Stimulated activated CD4-positive, alpha-beta T cell treated with anti-CD3 and anti-CD28 coated beads, Interleukin-4, amount 100 ng/mL, for 48 hours (primary cell): ENCODE results near the gene LKAAEAR1.
"Not testable (repeated sequence)": the region's sequence is repeated elsewhere in the genome, so short reads cannot be mapped to it uniquely, and the experiment has no call there.

Experiments used
- DNase-seq, 2 donors: peaks; one replicate each; pipeline ENCODE4 v3.0.0-alpha.2; 2020; ENCODE audit warnings: low read depth in 2 of 2

The LKAAEAR1 gene

DNA sequence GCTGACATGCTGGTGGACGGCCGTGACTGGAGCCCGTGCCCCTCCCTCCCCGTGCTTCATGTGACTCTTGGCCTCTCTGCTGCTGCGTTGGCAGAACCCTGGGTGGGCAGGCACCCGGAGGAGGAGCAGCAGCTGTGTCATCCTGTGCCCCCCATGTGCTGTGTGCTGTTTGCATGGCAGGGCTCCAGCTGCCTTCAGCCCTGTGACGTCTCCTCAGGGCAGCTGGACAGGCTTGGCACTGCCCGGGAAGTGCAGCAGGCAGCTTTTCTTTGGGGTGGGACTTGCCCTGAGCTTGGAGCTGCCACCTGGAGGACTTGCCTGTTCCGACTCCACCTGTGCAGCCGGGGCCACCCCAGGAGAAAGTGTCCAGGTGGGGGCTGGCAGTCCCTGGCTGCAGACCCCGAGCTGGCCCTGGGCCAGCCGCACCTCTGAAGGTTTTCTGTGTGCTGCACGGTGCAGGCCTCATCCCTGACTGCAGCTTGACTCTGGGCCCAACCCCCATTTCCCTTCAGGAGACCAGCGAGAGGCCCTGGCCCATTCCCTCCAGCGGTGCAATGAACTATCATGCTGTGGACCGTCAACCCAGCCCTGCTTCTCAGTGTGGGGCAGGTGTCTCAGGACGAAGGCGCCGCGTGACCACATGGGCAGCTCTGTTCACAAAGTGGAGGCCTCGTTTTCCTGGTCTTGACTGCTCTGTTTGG, 15.0 kb upstream of the LKAAEAR1 start:
- DNase-seq: no peak

DNA sequence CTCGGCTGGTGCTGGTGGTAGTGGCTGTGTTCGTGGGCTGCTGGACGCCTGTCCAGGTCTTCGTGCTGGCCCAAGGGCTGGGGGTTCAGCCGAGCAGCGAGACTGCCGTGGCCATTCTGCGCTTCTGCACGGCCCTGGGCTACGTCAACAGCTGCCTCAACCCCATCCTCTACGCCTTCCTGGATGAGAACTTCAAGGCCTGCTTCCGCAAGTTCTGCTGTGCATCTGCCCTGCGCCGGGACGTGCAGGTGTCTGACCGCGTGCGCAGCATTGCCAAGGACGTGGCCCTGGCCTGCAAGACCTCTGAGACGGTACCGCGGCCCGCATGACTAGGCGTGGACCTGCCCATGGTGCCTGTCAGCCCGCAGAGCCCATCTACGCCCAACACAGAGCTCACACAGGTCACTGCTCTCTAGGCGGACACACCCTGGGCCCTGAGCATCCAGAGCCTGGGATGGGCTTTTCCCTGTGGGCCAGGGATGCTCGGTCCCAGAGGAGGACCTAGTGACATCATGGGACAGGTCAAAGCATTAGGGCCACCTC, 14.3 kb upstream of the LKAAEAR1 start:
- no peak for DNase-seq

DNA sequence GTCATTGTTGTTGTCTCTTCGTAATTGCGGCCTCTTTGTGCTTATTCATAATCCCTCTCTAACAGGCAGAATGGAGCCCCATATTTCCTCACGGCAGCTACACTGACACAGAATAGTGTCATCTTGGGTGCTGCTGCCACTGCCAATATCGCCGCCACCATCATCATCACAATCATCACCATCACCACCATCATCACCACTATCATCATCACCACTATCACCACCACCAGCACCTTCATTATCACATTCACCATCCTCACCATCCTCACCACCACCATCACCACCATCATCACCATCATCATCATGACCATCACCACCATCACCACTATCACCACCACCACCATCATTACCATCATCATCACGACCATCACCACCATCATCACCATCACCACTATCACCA, 12.3 kb upstream of the LKAAEAR1 start:
- DNase-seq: no peak

DNA sequence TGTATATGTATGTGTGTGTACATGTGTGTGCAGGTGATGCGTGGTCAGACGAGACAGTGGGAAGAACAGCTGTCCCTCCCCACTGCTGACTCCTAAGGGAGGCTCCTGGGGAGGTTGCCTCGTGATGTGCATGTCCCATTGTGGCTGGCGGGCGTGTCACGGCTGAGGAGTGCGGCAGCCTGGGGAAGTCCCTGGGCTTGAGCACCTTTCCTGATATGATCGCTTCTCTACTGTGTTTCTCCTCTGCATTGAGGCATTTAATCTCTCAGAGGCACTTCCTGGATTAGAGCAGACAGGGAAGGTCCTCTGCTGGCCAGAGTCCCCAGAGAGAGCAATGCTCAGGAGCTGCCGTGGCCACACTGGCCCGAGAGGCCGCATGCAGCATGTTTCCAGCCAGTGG, 11.7 kb upstream of the LKAAEAR1 start:
- no peak for DNase-seq

DNA sequence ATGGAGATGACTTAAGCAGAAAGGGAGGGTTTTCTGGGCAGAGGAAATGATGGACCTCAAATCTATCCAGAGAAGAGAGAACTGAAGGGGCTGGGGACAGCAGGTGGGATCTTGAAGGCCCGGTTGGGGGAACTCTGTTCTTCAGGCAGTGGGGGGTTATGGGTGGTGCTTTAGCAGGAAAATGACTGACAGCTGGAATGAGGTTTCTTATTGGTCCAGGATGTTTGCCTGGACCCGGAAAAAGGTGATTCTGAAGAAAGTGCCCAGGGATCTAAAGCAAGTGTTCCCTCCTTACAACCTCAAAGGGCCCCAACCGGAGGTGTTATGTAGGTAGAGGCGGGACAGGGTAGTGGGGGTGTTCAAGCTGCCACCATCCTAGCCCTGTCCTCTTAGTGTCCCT, 11.3 kb upstream of the LKAAEAR1 start:
- DNase-seq: no peak

DNA sequence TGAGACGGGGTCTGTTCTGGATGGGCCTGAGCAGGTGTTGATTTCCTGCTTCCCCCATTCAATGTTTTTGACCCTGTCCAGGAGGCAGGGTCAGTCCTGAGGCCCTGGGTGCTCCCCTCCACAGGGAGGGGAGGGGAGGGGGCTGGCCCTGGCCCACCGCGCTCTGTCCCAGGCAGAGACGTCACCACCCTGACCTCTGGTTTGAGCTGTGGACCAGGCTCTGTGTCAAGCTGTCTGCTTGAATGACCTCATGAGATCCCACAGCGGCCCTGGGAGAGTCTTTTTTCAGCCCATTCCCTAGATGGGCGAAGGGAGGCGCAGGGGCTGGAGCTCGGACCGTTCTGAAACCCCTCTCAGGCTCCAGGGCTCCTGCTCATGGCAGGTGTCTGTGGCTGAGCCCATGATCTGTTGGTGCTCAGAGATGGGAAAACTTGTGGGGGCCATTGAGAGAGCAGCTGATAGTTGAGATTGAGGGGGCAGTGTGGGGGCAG, 8.9 kb upstream of the LKAAEAR1 start:
- no peak for DNase-seq

DNA sequence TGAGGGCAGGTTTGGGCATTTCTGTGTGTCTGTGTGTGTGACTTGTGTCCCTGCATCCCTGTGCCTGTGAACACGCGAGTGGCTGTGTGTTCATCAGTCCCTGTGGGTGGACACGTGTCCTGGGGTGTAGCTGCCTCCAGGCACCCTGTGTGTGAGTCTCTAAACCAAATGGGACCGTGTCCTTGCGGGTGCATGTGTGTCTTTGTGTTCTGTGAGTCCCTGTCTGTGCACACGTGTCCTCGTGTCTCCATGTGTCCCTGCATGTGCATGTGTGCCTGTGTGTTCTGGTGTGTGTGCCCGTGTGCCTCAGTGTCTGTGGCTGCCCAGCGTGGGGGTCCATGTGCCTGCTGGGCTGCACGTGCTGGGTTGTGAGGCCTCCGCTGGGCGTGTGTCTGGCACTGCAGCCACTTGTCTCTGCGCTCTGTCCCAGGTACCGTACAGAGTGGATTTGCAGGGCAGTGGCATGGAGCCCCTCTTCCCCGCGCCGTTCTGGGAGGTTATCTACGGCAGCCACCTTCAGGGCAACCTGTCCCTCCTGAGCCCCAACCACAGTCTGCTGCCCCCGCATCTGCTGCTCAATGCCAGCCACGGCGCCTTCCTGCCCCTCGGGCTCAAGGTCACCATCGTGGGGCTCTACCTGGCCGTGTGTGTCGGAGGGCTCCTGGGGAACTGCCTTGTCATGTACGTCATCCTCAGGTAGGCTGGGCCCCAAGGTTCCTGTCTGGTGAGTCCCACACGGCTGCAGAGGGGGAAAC, 8.2 kb upstream of the LKAAEAR1 start:
- no peak for DNase-seq

DNA sequence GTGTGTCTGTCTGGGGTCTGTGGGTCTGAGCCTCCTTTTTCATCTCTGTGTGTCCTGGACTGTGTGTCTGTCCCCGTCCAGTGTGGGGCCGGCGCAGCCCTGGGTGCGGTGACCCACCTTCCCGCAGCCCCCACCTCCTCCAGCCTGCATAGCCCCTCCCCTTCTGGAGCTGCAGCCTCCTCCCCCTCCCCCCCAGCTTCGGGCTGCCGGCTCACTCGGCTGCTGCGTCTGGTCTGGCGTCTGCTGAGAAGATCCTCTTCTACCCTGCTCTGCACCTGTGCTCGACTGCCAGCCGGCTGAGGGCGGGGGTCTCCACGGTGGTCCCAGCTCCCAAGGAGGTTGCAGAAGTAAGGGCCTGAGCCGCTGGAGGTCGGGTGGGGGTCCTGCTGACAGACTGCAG, 7.6 kb upstream of the LKAAEAR1 start:
- DNase-seq: no peak

DNA sequence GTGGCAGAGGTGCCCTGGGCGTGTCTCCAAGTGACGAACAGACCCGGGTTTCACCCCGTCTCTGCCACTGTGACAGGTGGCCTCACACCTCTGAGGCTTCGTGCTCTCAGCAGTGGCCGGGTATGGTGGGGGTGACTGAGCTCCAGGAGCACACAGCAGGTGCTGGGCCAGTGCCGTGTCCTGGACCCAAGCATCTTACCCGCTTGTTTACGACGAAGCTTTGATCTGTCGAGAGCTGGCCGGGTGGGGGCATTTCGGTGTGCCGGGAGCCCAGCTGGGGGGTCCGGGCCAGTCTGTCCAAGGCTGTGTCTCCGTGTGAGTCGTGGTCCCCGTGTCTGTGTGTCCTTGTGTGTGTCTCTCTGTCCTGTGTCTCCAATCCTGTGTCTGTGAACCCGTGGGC, 7.1 kb upstream of the LKAAEAR1 start:
- no peak for DNase-seq

DNA sequence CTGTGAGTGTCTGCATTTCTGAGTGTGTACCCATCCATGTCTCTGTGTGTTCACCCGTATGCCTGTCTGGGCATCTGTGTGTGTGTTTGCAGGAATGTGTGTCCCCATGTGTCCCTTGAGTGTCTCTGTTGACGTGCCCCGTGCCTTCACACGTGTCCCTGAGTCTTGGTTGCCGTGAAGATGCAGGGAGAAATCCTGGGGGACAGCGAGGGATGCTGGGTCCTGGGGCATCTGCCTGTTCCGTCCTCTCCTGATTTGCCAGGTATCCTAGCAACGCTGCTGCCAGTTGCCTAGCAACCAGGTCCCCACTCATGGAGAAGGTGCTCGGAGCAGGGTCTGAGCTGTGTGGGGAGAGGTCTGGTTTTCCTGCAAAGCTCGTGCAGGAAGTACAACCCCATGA, 6.0 kb upstream of the LKAAEAR1 start:
- DNase-seq: no peak

DNA sequence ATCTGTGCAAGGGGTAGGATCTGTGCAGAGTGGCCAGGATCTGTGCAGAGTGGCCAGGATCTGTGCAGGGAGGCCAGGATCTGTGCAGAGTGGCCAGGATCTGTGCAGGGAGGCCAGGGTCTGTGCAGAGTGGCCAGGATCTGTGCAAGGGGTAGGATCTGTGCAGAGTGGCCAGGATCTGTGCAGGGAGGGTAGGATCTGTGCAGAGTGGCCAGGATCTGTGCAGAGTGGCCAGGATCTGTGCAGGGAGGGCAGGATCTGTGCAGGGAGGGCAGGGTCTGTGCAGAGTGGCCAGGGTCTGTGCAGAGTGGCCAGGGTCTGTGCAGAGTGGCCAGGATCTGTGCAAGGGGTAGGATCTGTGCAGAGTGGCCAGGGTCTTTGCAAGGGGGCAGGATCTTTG, 4.4 kb upstream of the LKAAEAR1 start:
- not testable (repeated sequence) for DNase-seq

DNA sequence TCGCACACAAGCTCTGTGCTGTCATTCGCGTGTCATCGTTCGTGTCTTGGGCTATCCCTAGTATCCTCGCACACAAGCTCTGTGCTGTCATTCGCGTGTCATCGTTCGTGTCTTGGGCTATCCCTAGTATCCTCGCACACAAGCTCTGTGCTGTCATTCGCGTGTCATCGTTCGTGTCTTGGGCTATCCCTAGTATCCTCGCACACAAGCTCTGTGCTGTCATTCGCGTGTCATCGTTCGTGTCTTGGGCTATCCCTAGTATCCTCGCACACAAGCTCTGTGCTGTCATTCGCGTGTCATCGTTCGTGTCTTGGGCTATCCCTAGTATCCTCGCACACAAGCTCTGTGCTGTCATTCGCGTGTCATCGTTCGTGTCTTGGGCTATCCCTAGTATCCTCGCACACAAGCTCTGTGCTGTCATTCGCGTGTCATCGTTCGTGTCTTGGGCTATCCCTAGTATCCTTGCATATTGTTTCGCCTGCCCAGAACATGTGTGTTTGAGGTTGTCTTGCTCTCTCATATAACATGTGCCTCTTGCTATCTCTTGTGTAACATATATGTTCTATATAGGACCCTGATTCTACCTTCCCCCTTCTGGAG, 3.1 kb upstream of the LKAAEAR1 start:
- DNase-seq: not testable (repeated sequence)

DNA sequence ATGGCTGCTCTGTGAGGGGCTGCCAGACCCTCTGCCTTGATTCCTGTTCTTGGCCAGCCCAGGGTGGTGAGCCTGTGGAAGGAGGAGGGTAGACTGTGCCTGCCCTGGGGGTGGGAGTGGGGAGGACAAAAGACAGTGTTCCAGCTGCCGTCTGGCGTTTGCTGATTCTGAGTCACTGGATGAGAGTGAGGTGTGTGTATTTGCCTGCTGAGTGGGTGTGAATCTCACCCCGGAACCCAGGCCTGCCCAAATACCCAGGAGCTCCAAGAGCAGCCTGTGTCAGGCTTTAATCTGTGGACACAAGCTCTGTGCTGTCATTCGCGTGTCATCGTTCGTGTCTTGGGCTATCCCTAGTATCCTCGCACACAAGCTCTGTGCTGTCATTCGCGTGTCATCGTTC, 2.6 kb upstream of the LKAAEAR1 start:
- DNase-seq: no peak

DNA sequence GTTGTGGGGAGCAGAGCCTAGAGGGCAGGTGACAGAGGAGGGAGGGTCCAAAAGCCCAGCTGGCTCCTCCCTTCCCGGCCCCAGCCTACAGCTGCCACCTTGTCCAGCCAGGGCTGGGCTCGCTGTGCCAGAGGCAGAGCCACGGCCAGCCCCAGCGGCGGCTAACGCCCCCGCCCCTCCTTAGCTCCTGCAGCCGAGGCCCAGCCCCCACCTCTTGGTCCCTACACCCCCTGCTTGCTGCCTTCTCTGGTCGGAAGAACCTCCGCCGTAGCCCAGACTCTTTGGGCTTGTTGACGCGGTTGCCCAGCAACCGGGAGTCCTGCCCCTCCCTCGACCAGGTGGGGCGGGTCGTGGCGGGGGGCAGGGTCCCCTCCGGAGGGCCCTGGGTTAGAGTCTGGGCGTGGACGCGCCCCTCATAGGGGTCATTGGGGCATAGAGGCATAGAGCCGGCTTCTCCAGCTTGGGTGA, 521 bp upstream of the LKAAEAR1 start:
- DNase-seq: no peak

DNA sequence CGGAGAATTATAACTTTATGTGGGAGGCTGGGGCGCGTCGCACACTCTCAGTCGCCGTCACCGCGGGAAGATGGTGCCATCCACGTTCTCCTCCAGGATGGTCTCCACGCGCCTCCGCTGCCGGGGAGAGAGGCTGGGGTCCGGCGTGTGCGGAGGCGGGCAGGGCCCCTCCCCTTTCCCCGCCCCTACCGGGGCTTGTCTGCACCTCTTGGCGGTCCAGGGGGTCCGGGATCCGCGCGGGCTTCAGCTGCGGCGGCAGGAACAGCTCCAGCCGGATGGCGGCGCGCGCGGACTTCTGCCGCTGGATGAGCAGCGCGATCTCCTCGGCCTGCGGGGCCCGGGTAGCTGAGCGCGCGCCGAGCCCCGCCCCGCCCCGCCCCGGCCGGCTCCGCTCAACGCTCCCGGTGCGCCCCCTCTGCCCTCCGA, 807 bp downstream of the LKAAEAR1 start:
- peak; percentile 53 to 66 for DNase-seq

DNA sequence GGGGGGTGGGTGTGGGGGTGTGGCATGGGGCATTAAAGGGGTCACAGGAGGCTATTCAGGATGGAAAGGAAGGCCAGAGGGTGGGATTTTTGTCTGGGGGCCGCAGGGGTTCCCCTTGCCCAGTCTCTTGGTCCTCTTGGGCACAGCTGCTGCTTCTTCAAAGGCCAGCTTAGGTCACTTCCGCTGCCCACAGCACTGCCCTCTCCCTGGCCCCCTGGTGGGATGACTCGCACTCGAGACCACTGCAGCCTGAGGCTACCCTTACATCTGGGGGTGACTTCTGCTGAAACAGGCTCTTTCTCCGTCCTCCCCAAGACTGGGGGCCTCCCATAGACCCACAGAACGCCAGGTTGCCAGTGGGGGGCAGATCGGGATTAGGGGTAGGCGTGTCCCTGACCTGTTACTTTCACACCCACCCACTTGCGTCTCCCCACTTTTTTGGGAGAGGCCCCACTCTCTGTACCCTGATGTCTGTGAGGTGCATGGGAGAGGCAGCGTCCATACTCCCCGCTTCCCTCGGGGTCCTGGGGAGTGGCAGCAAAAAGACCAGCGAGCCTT, 1.3 kb downstream of the LKAAEAR1 start:
- DNase-seq: no peak

DNA sequence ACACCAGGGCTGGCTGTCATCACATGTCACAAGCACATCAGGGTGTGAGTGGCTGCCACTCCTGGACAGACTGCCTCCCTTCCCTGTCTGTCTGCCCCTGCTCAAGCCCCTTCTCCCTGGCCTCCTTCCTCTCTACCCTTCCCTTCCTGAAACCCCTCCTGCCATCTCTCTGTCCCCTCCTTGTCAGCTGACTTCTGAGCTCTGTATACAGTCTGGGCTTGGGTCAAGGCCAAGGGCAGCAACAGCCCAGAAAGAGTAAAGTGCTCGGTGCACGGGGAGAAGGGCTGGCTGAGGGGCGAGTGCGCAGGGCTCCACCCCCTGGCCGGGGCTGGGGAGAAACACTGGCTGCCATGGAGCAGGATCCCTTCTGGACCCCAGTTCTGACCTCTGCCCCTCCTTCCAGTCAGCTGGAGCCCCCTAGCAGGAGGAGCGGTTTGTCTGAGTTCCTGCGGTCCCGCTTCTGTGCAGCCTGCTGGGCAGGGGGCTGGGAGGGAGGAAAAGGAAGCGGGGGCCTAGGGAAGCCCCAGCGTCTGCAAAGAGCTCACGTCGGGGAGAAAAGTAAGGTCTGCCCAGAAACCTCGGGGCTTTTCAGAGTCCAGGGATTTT, 2.0 kb downstream of the LKAAEAR1 start:
- no peak for DNase-seq

DNA sequence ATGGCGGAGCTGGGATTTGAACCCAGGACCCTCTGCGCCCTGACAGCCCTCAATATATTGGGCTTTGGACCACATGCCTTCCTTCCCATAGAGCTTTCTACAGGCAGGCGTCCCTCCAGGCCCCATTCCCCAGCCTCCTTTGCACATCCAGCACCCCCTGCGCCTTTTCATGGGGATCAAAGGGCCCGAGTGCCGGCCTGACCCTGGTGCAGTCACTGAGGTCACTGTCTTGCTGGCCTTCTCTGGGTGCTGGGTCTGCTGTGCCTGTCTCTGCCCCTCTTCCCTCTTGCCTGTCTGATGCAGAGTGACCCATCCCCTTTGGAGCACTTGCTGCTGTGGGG, 2.6 kb downstream of the LKAAEAR1 start:
- no peak for DNase-seq

DNA sequence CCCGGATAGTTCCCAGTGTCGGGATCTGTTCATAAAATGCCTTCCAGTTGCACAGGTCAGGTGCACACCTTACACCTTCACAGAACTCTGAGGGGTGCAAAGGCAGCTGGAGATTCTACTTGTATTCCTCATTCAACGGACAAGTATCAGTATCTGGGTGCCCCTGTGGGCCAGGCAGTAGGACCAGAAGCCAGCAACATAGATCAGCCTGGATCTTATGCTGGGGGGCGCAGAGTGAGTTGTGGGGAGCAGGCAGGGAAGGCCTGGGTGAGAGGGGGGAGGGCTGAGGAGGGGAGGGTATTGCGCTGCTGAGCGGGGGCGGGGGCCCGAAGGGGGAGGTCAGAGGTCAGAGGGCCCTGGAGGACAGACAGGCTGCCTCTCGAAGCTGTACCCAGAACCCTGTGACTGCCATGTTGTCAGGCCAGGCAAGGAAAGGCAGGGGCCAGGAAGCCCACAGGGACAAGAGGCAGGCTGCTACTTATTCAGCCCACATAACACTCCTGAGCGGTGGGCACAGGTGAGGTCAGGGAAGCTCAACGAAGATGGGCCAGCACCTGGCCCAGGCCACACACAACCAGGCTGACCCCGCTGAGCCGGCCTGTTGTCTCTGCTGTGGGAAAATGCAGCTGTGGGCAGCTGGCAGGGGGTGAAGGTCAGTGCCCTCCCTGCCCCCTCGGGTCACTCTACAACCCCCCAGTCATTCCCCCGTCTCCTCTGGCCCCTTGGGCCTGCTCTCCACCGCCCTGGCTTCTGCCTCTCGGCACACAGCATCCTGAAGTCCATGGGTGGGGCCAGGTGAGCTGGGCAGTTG, 3.2 kb downstream of the LKAAEAR1 start:
- DNase-seq: no peak

DNA sequence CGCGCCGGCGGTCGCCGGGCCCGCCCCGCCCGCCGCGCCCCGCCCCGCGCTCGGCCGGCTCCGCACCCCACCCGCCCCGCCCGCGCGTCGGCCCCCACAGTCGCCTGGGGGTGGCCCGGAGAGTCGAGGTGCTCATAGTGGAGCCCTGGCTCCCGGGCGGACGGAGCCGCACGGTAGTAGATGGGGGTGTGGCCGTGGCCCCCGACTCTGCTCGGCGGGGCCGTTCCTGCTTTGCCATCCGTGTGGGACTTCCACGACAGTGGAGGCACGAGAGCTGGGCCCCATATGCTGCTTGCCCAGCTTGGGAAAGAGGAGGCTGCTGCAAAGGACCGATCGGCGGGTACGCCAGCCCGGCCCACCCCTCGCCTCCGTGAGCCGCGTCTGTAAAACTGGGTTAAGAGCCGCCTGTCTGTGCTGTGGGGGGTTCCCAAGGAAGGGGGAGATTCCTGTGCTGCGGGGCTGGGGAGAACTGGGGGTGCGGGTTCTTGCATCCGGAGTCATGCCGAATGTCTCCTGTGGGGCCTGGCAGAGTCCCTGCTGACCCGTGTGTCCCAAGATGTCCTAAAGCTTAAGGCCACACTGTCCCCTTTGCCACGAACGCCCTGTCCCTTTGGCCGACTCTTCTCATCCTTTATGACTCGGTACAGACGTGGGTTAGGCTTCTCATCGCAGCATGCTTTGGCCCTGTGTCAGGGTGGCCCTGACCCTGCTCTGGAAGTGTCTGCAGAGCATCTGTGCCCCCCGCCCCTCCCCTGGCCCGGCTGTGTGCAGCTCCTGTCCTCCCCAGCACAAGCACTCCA, 4.0 kb downstream of the LKAAEAR1 start, which contains the start of gene OPRL1:
Gene OPRL1 (plus strand): TSS at position 70 of the 800 bp plus-strand sequence. CDS start 12,639 bp downstream, outside the sequence.
- DNase-seq: no peak
